HCT116 (cell line): Measurements from ENCODE around the gene DEFB110. TPM values are rescaled to one million over a fixed set of nuclear protein-coding genes. Genes with fewer than 3 reads are reported as not detected.

Source experiments
- ATAC-seq: fragments of 200-7000 bp; cut with Tn5 transposase; 2 replicates; pipeline ENCODE4 v1.9.1; 2020; ENCODE audit warnings: mild to moderate bottlenecking, moderate library complexity
- BruUV-seq: library from RNA; stranded (reverse); fragments of 400-500 nt; replicated peaks from 2 replicates; lab custom pipeline; 2021; lab: Mats Ljungman, UMichigan
- CTCF ChIA-PET: fragments of 300-600 bp; sonication (Branson Sonifier 250); formaldehyde crosslinking; loops from one replicate; lab custom pipeline; 2021; ENCODE audit warnings: antibody characterized with exemption; lab: Charles Lee
- POLR2A ChIA-PET: fragments of 300-600, 350-600 bp; sonication (Branson Sonifier 250); formaldehyde crosslinking; loops from one replicate; lab custom pipeline; 2021; ENCODE audit warnings: antibody characterized with exemption; lab: Charles Lee
- RAD21 ChIA-PET, 2 experiments: fragments of 300-600 bp; sonication (Branson Sonifier 250); formaldehyde crosslinking; loops; one replicate each; lab custom pipeline; 2023; ENCODE audit warnings: low total read pairs in 2 of 2; ENCODE audit not compliant: uncharacterized antibody in 2 of 2, unreplicated experiment in 2 of 2, low non-redundant PET in 1 of 2; lab: Charles Lee
- DNase-seq: peaks from one replicate; pipeline ENCODE4 v3.0.0-alpha.2; 2010; ENCODE audit warnings: low read depth, low spot score
- H2AFZ ChIP-seq: fragments of 200-600 bp; shearing (Covaris generic), sonication (generic); 2 replicates; pipeline ENCODE4 v1.6.1; 2017; ENCODE audit warnings: low read depth, mixed run types, mixed read lengths, antibody characterized with exemption, low read length; ENCODE audit not compliant: poor library complexity, severe bottlenecking
- H3K27ac ChIP-seq: 2 replicates; pipeline ENCODE4 v1.5.1; 2012; ENCODE audit warnings: low read depth, low read length
- H3K27me3 ChIP-seq: fragments of 200-600 bp; sonication (generic); 2 replicates; pipeline ENCODE4 v1.6.1; 2016; ENCODE audit warnings: mixed run types, low read length, mixed read lengths; ENCODE audit not compliant: insufficient read depth
- H3K36me3 ChIP-seq, 2 experiments: fragments of 200-500 bp in 1 of 2; fragments of 200-600 bp in 1 of 2; sonication (Bioruptor generic) in 1 of 2; sonication (generic) in 1 of 2; 2 replicates each; pipeline versions ENCODE4 v1.5.1 to v1.6.1; 2014 to 2016; ENCODE audit warnings: low read length in 2 of 2, inconsistent platforms in 1 of 2, mixed read lengths in 1 of 2, mixed run types in 1 of 2; ENCODE audit not compliant: insufficient read depth in 2 of 2, control insufficient read depth in 1 of 2
- H3K4me1 ChIP-seq, 2 experiments: fragments of 200-600 bp in 1 of 2; sonication (generic) in 1 of 2; 2 replicates each; pipeline versions ENCODE4 v1.5.1 to v1.6.1; 2012 to 2017; ENCODE audit warnings: low read length in 2 of 2, inconsistent platforms in 1 of 2, mild to moderate bottlenecking in 1 of 2, mixed read lengths in 1 of 2, mixed run types in 1 of 2, moderate library complexity in 1 of 2; ENCODE audit not compliant: insufficient read depth in 2 of 2, control insufficient read depth in 1 of 2
- H3K4me2 ChIP-seq: fragments of 200-600 bp; sonication (generic); 2 replicates; pipeline ENCODE4 v1.6.1; 2017; ENCODE audit warnings: mixed run types, low read length, mixed read lengths
- H3K4me3 ChIP-seq, 2 experiments: fragments of 200-600 bp in 1 of 2; sonication (generic) in 1 of 2; replicated peaks in 1 of 2; 2 replicates each; pipeline ENCODE4 v1.5.1; 2011 to 2016; ENCODE audit warnings: low read length in 2 of 2, control low read depth in 1 of 2, low read depth in 1 of 2, mild to moderate bottlenecking in 1 of 2, mixed read lengths in 1 of 2, mixed run types in 1 of 2
- H3K79me2 ChIP-seq: fragments of 200-600 bp; sonication (generic); 2 replicates; pipeline ENCODE4 v1.6.1; 2017; ENCODE audit warnings: mild to moderate bottlenecking, mixed run types, low read length, moderate library complexity, mixed read lengths; ENCODE audit not compliant: insufficient read depth
- H3K9ac ChIP-seq: fragments of 200-600 bp; sonication (generic); 2 replicates; pipeline ENCODE4 v1.6.1; 2016; ENCODE audit warnings: low read length, mixed read lengths
- H3K9me2 ChIP-seq: fragments of 200-600 bp; sonication (generic), shearing (Covaris generic); 2 replicates; pipeline ENCODE4 v1.6.1; 2017; ENCODE audit warnings: mixed run types, mild to moderate bottlenecking, moderate library complexity; ENCODE audit not compliant: insufficient read depth
- H3K9me3 ChIP-seq, 2 experiments: fragments of 200-500 bp in 1 of 2; fragments of 200-600 bp in 1 of 2; sonication (Bioruptor generic) in 1 of 2; sonication (generic) in 1 of 2; 2 replicates each; pipeline ENCODE4 v1.6.1; 2014 to 2017; ENCODE audit warnings: low read length in 2 of 2, mixed read lengths in 2 of 2, inconsistent platforms in 1 of 2, low read depth in 1 of 2, mild to moderate bottlenecking in 1 of 2, mixed run types in 1 of 2, moderate library complexity in 1 of 2; ENCODE audit not compliant: control insufficient read depth in 1 of 2, insufficient read depth in 1 of 2
- H4K20me1 ChIP-seq: fragments of 200-600 bp; sonication (generic), shearing (Covaris generic); 2 replicates; pipeline ENCODE4 v1.6.1; 2017; ENCODE audit warnings: mixed run types, mild to moderate bottlenecking, moderate library complexity; ENCODE audit not compliant: insufficient read depth
- ATF3 ChIP-seq: IDR thresholded peaks from 2 replicates; pipeline ENCODE4 v1.6.1; 2012
- CBX3 ChIP-seq: IDR thresholded peaks from 2 replicates; pipeline ENCODE4 v1.6.1; 2012; ENCODE audit warnings: low read depth
- CEBPB ChIP-seq: IDR thresholded peaks from 2 replicates; pipeline ENCODE4 v1.6.1; 2012; ENCODE audit warnings: low read depth
- CTCF ChIP-seq, 3 experiments: fragments of 200-600 bp in 1 of 3; sonication (generic) in 1 of 3; IDR thresholded peaks in 2 of 3; conservative IDR thresholded peaks in 1 of 3; 2 replicates each; pipeline ENCODE4 v1.5.1; 2012 to 2017; ENCODE audit warnings: low read depth in 2 of 3, low read length in 2 of 3, antibody characterized with exemption in 1 of 3, borderline replicate concordance in 1 of 3, control low read depth in 1 of 3, mild to moderate bottlenecking in 1 of 3, mixed read lengths in 1 of 3, mixed run types in 1 of 3, moderate library complexity in 1 of 3; ENCODE audit not compliant: insufficient read depth in 1 of 3
- EGR1 ChIP-seq: IDR thresholded peaks from 2 replicates; pipeline ENCODE4 v1.6.1; 2012; ENCODE audit warnings: low read depth
- ELF1 ChIP-seq: IDR thresholded peaks from 2 replicates; pipeline ENCODE4 v1.6.1; 2012; ENCODE audit warnings: low read depth, borderline replicate concordance
- FOSL1 ChIP-seq: IDR thresholded peaks from 2 replicates; pipeline ENCODE4 v1.6.1; 2012; ENCODE audit warnings: low read depth
- JUND ChIP-seq: IDR thresholded peaks from 2 replicates; pipeline ENCODE4 v1.6.1; 2012
- MAX ChIP-seq: IDR thresholded peaks from 2 replicates; pipeline ENCODE4 v1.6.1; 2012
- POLR2A ChIP-seq: IDR thresholded peaks from 2 replicates; pipeline ENCODE4 v1.7.0; 2011; ENCODE audit warnings: borderline replicate concordance; ENCODE audit not compliant: insufficient read depth, insufficient read length; ENCODE audit errors: extremely low read depth
- POLR2AphosphoS5 ChIP-seq: IDR thresholded peaks from 2 replicates; pipeline ENCODE4 v1.6.1; 2011; ENCODE audit warnings: mild to moderate bottlenecking, low read depth, low read length, moderate library complexity
- REST ChIP-seq: IDR thresholded peaks from 2 replicates; pipeline ENCODE4 v1.6.1; 2012; ENCODE audit warnings: low read depth
- SIN3A ChIP-seq: IDR thresholded peaks from 2 replicates; pipeline ENCODE4 v1.6.1; 2012; ENCODE audit warnings: low read depth
- SP1 ChIP-seq: IDR thresholded peaks from 2 replicates; pipeline ENCODE4 v1.6.1; 2012; ENCODE audit warnings: low read depth
- SRF ChIP-seq: IDR thresholded peaks from 2 replicates; pipeline ENCODE4 v1.6.1; 2012; ENCODE audit warnings: low read depth
- TCF7L2 ChIP-seq: IDR thresholded peaks from 2 replicates; pipeline ENCODE4 v1.7.0; 2011; ENCODE audit warnings: borderline replicate concordance, inconsistent platforms; ENCODE audit not compliant: insufficient read depth, insufficient read length; ENCODE audit errors: extremely low read depth
- ZFX ChIP-seq: fragments of 450-650 bp; IDR thresholded peaks from 2 replicates; pipeline ENCODE4 v1.6.1; 2017
- ZNF274 ChIP-seq: fragments of 200-500 bp; sonication (Bioruptor generic); IDR thresholded peaks from 2 replicates; pipeline ENCODE4 v1.6.1; 2014; ENCODE audit warnings: mild to moderate bottlenecking, low read depth, low read length, inconsistent platforms
- intact Hi-C: fragments of 100-400 bp; cut with micrococcal nuclease; formaldehyde crosslinking; loops from 2 replicates; pipeline ENCODE4 v1.10.0; 2022
- total RNA-seq: library from RNA; stranded (reverse); gene quantifications from one replicate; pipeline ENCODE4 v1.2.1, GENCODE V29; 2021; ENCODE audit not compliant: unreplicated experiment

Gene DEFB110
- total RNA-seq, 1 experiment from 2014 or later, result not detected

GRCh38 chr6:49987749-49988148 lies 34.0 kb downstream of the DEFB110 start:
- ATAC-seq, result no peak
- no TSS peak for BruUV-seq
- H3K9me3 ChIP-seq, result no peaks in the 10 kb centered on the region
- no peaks in the 10 kb centered on the region for H3K9me2 ChIP-seq
- POLR2A ChIA-PET, result no interaction called here
- intact Hi-C loops, result no loop called here
- no peak overlapping the region for H3K4me2 ChIP-seq
- H3K27ac ChIP-seq, result no peak overlapping the region
- H3K4me1 ChIP-seq, result no peaks in the 10 kb centered on the region
- no peak overlapping the region for H3K4me3 ChIP-seq
- CTCF ChIA-PET, result no interaction called here
- H3K9ac ChIP-seq, result no peak overlapping the region
- H3K79me2 ChIP-seq, result no peaks in the 10 kb centered on the region
- H2AFZ ChIP-seq, result no peak overlapping the region
- TF ChIP-seq SRF (0 out of 2 replicates have a peak, but pooled peaks have one; percentile 27), POLR2A (no peak)
- TF ChIP-seq, all 23 proteins: peak for 1
- Histone ChIP-seq H3K27me3 (no peaks in the 10 kb centered on the region), H3K36me3 (no peaks in the 10 kb centered on the region), H4K20me1 (no peaks in the 10 kb centered on the region)
- RAD21 ChIA-PET, result no interaction called here
- DNase-seq, result no peak

GRCh38 chr6:49986551-49986950 lies 35.2 kb downstream of the DEFB110 start:
- no peak for ATAC-seq
- no peaks in the 10 kb centered on the region for H3K9me3 ChIP-seq
- intact Hi-C loops, result no loop called here
- no peaks in the 10 kb centered on the region for H3K4me1 ChIP-seq
- no peaks in the 10 kb centered on the region for H3K27me3 ChIP-seq
- H3K4me3 ChIP-seq, result no peak overlapping the region
- POLR2A ChIA-PET, result no interaction called here
- H3K27ac ChIP-seq, result no peak overlapping the region
- H2AFZ ChIP-seq, result no peak overlapping the region
- H4K20me1 ChIP-seq, result no peaks in the 10 kb centered on the region
- H3K36me3 ChIP-seq, result no peaks in the 10 kb centered on the region
- no TSS peak for BruUV-seq
- H3K4me2 ChIP-seq, result no peak overlapping the region
- RAD21 ChIA-PET, result no interaction called here
- no peaks in the 10 kb centered on the region for H3K9me2 ChIP-seq
- CTCF ChIA-PET, result no interaction called here
- no peak overlapping the region for H3K9ac ChIP-seq
- no peak for DNase-seq
- no peaks in the 10 kb centered on the region for H3K79me2 ChIP-seq
- no peak for TF ChIP-seq ZNF274
- TF ChIP-seq CTCF (IDR thresholded peaks at IDR 0.05 in 2 of 3, conservative IDR thresholded peaks at IDR 0.05 in 1 of 3; ENCODE audit: borderline replicate concordance in 1 of 3, insufficient read depth in 1 of 3, low read depth in 2 of 3, low read length in 2 of 3), result no peak
- TF ChIP-seq POLR2A, result no peak
- TF ChIP-seq MAX, result no peak
- no peak for TF ChIP-seq ZFX
- no peak for TF ChIP-seq CBX3
- no peak for TF ChIP-seq SRF
- no peak for TF ChIP-seq ATF3
- no peak for TF ChIP-seq TCF7L2
- no peak for TF ChIP-seq REST
- TF ChIP-seq JUND, result no peak
- TF ChIP-seq ELF1, result no peak
- no peak for TF ChIP-seq CEBPB
- TF ChIP-seq POLR2AphosphoS5, result no peak
- TF ChIP-seq SP1, result no peak
- TF ChIP-seq SIN3A, result no peak
- TF ChIP-seq EGR1, result no peak
- no peak for TF ChIP-seq FOSL1
